NCI-H146 treated with DMSO at 0.1 percent for 48 hours (cell line): ENCODE measurements around the gene SHB.
A peak's percentile ranks its signal among the peaks of the same experiment; 100 is the strongest.
"Not testable (repeated sequence)": the region's sequence is repeated elsewhere in the genome, so short reads cannot be mapped to it uniquely, and the experiment has no call there.

Experiments used
- DNase-seq: peaks from one replicate; lab custom pipeline; 2025; ENCODE audit not compliant: unreplicated experiment; lab: John Stamatoyannopoulos, UW

SHB gene

DNA sequence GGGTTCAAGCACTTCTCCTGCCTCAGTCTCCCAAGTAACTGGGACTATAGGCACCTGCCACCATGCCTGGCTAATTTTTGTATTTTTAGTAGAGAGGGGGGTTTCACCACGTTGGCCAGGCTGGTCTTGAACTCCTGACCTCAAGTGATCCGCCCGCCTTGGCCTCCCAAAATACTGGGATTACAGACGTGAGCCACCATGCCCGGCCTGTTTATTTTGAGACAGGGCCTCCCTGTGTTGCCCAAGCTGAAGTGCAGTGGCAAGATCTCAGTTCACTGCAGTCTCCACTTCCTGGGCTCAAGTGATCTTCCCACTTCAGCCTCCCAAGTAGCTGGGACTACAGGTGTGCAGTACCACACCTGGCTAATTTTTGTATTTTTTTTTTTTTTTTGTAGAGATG, 159.2 kb downstream of the SHB start:
- DNase-seq = not testable (repeated sequence)

DNA sequence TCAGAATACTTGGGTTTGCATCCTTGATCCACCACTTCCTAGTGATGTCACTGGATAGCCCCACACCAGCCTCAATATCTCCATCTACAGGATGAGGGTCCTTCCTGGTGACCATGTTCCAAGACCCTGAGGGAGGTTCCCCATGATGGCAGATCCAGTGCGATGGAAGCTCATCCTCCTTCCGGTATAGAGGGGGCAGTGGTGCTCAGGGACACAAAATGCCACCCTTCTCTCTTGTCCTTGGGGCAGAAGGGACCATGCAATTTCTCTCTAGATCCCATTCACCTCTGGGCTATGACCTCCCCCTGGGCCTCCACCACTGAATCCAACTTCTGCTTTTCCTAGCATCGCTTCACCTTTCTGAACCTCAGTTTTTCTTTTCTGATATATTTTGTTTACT, 159.7 kb downstream of the SHB start:
- DNase-seq = no peak

DNA sequence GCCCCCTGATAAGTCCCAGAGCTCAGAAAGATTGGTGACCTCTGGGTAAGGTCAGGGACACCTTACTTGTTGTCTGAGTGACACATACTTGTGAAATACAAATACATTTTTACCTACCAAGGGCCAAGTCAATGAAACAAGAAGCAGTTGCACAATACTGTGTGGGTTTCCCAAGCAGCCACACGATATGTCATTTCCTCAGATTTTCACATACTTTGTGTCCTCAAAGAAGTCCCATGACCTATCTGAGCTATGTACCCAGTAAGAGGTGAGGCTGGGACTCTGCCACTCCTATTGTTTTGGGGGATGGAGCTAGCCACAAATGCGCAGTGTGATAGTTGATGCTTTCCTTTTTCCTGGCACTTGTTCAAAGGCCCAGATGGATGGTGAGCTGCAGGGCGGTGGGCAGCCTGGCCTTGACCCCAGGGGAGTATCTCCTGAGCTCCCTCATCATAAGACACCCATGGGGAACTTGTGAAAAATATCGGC, 160.3 kb downstream of the SHB start:
- DNase-seq = no peak

DNA sequence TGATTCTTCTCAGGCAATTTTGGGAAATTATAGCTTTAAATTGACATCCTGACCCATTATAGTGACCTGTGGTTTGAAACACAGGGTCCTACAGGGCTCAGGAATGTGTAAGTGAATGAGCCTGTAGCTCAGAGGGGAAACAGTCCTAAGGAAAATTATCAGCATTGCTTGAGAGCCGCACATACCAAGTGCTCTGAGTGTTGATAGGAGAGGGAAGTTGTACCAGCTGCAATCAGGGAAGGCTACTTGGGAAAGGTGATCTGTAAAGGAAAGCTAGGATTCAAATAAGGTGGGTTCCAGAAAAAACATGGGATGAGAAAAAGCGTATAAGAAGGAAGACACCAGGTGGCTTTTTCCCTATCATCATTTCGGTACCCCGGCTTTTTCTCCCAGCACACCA, 160.7 kb downstream of the SHB start:
- DNase-seq = no peak

DNA sequence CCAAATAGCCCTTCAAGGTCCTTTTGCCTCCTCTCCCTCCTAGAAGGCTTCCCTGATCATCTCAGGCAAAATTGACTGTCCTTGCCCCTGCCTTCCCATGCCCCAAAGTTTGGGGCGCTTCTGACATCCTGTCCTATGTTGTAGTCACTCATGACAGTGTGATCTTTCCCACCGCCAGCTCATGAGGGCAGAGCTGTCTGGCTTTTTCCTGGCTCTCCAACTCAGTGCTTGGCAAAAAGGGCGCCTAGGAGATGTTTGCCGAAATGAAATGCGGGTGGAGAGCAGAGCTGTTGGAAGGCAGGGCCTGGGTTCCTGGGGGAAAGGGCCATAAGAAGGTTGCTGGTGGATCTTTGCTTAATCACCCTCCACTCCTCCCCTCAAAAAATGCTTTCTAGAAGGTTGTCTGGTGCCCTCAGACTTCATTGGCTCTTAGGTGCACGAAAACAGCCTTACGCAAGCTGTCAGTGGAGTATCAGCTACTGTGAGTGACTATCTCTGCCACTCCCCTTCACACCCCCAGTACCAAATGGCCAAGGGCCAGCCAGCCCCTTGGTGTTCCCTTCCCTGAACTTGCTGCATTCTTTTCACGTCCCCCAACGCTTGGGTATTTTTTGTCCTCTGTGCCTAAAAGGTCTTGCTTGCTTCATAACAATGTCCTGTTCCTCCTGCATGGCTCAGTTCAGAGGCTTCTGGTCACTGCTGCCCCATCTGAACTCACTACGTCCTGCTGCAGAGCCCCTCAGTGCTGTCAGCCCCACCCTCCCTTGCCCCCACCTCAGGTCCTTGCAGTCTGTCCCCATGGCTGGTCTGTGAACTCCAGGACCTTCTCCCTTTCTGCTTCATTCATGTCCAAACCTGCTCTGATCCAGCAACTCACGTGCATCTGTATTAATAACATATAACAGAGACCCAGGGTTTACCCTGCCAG, 162.5 kb downstream of the SHB start:
- DNase-seq = no peak

DNA sequence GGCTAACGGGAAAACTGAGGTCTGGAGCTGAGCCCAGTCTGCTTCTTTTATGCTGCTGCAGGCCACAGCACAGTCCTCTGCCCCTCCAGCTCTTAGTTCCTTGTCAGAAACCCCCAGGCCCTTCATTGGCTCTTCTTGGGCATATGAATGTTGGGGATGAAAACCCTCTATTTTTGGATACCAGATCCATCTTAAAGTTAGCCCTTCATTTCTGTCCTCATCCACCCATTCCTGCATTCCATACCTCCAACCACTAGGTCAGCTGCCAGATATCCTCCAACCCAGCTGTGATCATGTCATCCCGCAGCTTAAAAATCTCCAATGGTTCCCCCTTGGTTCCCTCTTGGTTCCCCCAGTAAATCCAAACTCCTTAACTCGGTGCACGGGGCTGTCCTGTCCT, 163.3 kb downstream of the SHB start:
- DNase-seq = no peak

DNA sequence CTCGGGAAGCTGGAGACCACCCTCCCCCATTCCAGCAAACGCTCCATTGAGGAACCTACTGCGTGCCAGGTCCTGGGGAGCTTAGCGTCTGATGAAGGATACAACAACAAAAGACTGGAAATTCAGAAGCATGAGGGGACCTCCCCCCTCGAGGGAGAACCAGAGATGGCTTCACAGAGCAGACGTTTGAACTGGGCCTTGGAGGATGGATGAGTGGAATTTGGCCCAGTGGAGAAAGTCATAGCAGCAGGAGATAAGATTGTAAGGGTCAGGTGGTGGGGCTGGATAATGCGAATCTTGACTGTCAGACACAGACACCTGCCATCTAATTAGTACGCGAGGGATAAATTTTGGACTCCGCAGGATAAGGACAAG, 163.9 kb downstream of the SHB start:
- peak; percentile 80 for DNase-seq

DNA sequence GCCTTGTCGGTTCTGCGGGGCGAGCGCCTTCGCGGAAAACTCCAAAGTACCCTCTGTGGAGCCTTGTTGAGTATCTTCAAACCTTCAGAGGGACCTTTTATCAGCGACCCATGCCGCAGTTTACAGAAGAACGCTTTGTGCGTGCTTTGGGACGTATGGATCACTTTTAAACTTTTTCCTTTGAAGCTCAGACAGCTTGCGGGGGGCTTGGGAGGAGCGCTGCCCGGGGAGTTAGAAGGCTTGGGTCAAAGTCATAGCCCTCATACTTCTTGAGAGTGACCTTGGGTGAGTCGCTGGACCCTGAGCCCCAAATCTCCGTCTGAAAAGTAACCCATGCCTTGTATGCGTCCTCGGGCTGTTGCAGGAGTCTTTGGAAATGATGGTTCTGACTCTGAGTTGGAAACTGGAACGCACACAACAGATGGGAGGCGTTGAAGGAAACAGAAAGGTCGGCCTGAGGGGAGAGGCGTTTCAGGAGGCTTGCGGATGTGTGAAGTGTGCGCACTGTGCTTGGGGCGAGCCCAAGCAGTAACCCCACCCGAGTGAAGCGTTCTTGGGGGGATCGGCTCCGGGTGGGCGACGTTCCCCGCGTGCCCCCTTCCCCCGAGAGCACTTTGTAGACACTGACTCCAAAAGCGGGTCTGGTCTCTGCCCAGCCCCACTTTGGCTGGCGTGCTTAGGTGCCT, 164.4 kb downstream of the SHB start:
- peak; percentile 37 for DNase-seq

DNA sequence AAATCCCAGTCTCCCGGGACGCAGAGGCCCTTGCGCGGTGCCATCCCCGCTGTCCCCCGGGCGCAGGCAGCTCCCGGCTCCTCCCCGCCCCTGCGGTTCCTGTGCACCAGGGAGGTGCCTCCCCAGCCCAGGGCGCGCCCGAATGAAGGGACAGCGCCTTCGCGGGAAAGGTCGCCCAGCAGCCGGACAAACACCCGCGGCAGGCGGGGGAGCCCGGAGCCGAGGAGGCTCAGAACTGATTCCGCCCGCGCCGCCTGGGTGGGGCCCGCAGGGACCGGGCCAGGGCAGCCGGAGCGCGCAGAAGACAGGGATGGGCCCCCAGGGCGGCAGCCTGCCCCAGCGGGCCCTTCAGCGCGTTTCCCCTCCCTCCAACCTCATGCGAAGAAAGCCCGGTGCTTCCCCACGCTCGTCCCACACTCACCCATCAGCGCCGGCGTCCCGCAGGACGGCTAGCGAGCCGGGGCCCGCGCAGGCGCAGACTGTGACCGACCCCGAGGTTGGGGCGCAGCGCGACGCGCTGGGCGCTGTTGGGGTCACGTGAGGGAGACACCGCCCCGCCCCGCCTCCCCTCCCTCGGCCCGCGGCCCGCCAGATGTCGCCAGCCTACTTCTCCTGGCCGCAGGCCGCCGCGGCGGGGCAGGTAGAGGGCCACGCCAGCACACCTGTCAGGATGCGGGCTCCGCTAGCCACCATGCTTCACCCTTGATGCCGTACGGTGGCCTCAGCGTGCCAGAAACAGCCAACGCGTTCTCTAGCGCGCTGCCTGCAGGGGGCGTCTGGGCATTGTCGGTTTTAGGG, 165.2 kb downstream of the SHB start, which contains the start of gene SLC25A51:
TSS of gene SLC25A51 (minus strand) at position 481 of the 798 bp plus-strand sequence. CDS start 15,577 bp downstream, outside the sequence.
- DNase-seq = peak; percentile 92

DNA sequence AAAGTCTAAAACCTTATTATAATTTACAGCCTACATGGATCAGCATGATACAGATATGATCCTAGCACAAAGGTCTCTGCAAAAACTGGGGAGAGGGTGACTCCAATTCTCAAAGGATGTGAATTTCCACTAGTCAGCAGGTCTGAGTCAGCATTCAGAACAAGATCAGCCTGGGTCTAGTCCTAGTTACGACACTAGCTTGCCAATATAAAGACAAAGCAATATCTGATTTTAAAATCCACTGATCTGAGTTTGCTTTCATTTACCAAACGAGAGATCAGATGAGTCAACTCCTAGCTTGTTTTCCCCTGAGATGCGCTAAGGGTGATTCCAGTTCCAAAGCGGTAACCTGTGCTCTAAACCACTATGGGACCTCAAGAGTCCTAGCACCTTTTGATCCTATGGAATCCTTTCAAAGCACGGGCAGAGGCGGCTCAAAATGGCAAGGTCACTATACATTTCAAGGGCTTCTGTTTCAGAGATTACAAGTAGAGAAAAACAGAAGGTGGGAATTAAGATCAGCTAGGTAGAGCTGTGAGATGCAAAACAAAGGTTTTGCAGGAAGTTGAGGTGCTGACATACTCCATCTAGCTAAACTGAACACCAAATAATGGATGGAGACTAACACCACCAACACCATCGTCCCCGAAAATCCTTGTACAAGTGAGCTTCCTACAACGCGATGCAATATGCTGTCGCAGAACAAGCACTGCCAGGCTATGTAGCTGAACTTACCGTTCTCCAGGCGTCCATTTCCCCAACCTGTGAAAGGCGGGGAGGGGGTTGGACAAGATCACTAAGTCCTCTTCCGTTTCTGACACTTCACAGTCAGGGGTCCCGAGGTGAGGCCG, 166.0 kb downstream of the SHB start:
- peak; percentile 66 for DNase-seq

DNA sequence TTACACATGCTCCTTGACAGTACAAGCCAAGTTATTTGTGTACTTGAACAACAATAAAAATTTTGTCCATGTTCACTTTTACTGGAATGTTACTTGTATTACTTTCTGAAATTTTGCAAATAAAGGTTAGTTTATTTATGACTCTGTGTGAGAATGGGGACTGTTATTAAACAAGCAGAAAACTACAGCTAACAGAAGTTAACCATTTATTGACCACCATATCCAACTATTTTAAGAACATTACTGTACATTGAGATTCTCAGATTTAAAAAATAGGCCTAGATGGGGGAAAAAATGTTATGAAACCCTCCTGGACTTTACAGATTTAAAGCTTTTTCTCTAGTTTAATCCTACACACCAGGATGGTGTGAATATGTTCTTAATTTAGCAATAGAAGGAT, 166.9 kb downstream of the SHB start:
- DNase-seq = no peak

DNA sequence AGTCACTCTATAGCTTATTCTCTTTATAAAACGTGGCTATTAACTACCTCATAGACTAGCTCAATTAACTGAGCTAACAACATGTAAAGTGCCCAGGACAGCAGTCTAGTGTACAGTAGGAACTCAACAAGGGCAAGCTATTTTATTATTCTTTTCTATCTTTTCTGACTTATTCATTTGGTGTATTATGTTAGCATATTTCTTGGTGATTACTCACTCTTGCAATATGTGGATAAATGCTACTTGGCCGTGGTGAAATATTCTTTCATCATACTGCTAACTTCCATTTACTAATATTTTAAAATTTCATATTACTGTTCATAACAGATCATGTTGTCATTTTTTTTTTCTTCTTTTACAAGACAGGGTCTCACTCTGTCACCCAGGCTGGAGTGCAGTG, 170.0 kb downstream of the SHB start:
- DNase-seq = no peak

DNA sequence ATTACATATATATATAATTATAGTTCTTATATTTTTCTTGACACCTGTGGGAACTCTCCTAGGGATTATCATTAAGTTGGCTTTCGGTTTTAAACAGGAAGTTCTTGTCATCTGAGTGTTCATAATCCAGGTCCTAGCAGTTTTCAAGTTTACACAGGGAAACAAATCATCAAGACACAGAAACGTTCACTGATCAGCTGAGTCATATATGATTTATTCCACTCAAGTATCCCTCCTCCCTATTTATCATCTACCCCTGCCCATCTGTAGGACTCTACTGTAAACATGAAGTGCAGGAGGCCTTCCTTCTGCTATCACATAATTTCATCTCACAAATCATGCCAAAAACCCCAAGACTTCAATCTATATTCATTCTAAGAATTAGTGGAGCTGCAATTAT, 171.4 kb downstream of the SHB start:
- no peak for DNase-seq

DNA sequence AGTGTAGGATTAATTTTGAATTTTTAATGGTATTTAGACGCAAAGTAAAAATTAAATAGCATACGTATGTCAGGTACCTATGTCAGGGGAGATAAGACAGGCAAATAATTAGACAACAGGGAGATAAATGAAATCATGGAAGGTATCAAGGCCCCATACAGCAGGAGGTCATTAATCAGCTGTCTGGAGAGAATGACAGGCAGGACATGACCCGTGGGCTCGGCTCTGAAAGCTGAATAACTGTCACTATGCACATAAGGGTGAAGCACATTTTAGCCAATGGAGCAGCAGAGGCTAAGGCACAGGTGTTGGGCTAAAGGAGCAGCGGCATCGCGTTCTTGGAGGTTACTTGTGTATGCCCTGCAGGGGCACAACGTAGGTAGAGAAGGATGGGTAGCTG, 177.0 kb downstream of the SHB start:
- DNase-seq = no peak

DNA sequence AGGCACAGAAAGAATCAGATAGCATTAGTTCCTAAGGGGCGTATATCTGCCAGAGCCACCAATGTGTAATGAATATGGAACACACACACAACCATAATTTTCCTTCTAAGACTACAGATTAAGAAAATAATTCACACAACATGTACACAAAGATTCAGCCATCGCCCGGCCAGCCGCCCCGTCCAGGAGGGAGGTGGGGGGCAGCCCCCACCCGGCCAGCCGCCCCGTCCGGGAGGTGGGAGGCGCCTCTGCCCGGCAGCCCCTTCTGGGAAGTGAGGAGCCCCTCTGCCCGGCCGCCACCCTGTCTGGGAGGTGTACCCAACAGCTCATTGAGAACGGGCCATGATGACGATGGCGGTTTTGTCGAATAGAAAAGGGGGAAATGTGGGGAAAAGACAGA, 178.0 kb downstream of the SHB start:
- not testable (repeated sequence) for DNase-seq

DNA sequence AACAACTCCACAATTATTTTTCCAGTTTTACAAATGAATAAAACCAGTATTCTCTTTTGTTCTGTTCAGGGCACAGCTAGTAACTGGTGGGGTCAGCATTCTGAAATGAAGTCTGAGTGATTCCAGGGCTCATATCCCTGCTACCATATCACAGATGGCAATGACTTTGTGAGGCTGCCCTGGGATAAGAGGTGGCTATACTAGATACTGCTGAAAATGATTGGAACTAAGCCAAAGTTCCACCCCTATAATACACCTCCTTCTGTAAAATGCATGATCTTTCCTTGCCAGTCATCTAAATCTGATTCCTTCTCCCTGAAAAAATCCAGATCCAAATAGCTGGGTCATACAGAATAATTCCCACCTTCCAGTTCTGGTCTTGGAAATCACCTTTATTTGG, 179.5 kb downstream of the SHB start:
- DNase-seq = no peak

DNA sequence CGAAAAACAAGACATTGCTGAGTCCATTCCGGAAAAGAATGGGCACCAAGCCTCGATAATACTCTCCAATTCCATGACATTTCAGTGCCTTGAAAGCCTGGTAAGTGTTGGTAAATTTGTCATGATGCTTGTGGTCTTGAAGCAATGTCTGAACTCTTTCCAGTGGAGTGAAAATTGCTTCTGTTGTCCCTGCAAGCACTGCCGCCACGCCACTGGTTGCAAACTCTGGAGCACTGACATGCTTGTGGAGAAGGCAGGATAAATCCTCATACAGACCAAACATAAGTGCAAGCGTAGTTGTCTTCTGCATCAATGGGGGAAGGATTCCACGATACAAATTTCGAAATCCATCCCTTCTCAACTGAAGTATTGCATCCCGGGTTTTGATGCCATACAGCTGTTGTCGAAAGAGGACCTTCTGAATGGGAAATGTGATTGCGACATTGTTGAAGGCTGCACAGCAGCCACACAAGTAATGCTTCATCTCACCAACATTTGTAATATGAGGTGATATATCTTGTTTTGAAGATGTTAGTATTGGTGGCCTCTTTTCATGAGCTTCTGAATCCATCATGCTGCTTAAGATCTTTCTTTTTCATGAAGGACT, 180.9 kb downstream of the SHB start:
- not testable (repeated sequence) for DNase-seq

DNA sequence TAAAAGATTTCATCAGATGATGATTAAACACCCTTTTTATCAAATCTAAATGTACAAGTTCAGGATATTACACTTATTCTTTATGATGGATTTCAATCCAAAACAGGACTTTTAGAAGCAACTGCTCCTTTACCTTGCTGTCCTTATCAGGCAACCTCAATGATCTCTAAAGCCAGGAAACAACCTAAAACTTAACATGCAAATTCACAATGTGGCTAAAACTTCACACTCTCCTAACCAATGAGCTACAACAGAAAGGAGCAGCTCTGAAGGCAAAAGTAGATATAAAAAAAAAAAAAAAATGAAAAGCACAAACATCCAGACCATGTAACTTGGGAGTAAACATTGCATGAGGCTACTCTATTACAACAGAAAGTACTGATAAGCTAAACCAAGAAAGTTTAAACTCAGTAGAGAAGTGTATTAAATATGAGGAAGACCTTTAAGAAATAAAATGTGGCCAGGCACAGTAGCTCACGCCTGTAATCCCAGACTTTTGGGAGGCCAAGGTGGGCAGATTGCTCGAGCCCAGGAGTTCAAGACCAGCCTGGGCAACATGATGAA, 188.0 kb downstream of the SHB start:
- DNase-seq = no peak

DNA sequence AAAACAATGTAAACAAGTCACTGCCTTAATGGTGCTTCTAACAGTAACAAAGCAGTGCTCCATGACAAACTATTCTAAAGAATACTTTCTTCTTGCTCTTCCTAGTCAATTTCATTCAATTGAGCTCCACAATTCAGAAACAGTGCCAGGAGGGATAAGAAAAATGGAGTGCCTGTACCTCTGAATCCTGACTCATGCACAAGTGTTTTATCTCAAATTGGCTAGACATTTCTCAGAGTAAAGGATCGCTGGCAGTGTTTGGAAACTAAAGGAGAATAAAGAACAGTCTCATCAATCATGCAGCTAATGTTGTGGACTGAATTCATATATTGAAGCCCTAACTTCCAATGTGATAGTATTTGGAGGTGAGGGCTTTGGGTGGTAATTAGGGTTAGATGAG, 192.7 kb downstream of the SHB start:
- DNase-seq = no peak

DNA sequence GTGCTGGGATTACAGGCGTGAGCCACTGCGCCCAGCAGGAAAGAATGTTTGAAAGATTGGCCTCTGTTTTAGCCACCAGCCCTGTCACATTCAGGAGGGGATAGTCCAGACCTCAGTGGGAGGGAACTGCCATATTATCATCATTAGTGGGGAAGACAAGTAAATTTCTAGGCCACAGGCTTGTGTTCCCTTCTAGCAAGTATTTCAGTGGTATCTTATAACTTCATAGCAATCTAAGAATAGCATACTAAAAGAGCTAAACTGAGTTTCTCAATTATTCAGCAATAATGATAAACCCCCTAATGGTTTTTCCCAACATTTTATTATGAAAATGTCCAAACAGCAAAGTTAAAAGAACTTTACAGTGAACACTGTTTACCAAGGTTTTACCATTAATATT, 195.1 kb downstream of the SHB start:
- DNase-seq = no peak
